GM21390 (cell line): ENCODE results near the gene CFDP1.

ENCODE experiments used
- ATAC-seq: cut with Tn5 transposase; IDR thresholded peaks from one replicate; pipeline ENCODE4 v1.9.1; 2021; ENCODE audit not compliant: unreplicated experiment

The CFDP1 gene

DNA sequence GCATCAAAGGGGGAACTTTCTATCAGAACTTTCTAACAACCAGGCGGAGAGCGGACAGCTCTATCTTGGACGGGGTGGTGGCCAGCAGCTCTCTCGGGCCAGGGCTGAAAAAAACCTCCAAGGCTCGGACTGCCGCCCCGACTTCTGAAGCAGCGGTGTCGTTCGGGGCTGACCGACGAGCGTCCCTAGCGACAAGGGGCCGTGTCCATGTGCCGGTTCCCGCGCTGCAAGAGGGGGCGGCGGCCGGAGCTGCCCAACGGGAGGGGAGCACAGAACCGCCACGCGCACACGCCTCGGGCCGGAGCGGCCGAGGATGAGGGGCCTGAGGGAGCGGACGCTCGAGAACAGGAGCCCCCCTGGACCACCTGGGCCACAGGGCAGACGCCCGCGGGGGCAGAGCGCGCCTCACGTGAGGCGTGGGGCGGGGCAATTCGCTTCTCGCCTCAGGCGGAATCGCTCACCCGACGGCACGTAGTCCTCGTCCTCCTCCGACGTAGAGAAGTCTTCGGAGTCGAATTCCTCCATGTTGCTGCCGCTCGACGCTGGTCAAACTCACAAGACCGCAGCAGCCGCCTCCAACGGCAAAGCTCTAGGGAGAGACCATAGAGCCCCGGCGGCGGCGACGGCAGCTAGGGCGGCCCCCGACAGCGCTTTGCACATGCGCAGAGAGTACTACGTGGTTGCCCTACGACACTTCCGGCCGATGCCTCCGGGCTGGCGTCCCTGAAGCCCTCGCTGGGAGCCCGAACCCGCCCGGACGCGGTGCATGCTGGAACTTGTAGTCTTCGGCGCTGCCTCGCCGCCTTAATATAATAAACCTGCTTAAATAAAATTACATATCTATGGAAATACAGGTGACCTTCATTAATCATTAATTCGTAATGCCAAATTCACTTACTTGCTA is at the start of gene CFDP1:
CFDP1 (minus strand) TSS at position 676 of the 904 bp plus-strand sequence; CDS start at position 525, 151 bp downstream.
- ATAC-seq = peak; percentile 93

GRCh38 chr16:75482434-75483205 is 49.3 kb upstream of the CFDP1 start:
- ATAC-seq = no peak

DNA sequence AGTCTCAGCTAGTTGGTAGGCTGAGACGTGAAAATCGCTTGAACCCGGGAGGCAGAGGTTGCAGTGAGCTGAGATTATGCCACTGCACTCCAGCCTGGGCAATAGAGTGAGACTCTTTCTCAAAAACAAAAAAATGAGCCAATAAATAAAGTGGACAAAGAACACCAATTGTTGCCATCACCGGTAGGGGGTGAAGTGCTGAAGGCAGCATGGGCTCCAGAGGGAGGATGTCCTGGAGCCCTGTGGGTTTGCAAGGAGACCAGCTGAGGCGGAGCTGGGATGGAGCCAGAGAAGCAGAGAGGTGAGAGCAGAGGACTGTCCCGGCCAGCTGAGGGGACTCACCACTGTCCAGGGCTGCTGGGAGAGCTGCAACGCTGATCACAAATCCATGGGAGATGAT is 48.2 kb upstream of the CFDP1 start:
- ATAC-seq = no peak

- ATAC-seq = no peak
Measured at GRCh38 chr16:75479421-75479990, 46.2 kb upstream of the CFDP1 start.

- no peak for ATAC-seq
Measured at GRCh38 chr16:75478480-75479345, 45.4 kb upstream of the CFDP1 start.

GRCh38 chr16:75477680-75478473 is 44.6 kb upstream of the CFDP1 start:
- no peak for ATAC-seq

GRCh38 chr16:75476817-75477216 is 43.5 kb upstream of the CFDP1 start:
- ATAC-seq = no peak

DNA sequence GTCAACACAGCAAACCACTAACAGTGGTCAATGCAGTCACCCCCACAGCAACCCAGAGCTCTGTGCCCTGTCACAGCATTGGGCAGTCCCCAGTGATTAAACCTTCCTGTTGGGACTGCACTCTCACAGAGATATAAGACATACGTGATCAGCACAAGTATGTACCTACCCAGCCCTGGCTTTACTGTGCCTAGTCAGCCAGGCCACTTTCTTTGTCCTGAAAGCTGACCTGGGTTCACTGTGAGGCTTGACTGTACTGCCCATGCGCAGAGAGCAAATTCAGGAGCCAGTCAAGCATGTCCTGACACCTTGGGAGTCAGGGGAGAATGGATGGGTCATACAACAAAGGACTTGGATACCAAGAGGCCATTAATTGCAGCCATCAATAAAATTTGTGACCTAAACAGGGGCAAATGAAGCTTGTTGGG is 42.1 kb upstream of the CFDP1 start:
- no peak for ATAC-seq

DNA sequence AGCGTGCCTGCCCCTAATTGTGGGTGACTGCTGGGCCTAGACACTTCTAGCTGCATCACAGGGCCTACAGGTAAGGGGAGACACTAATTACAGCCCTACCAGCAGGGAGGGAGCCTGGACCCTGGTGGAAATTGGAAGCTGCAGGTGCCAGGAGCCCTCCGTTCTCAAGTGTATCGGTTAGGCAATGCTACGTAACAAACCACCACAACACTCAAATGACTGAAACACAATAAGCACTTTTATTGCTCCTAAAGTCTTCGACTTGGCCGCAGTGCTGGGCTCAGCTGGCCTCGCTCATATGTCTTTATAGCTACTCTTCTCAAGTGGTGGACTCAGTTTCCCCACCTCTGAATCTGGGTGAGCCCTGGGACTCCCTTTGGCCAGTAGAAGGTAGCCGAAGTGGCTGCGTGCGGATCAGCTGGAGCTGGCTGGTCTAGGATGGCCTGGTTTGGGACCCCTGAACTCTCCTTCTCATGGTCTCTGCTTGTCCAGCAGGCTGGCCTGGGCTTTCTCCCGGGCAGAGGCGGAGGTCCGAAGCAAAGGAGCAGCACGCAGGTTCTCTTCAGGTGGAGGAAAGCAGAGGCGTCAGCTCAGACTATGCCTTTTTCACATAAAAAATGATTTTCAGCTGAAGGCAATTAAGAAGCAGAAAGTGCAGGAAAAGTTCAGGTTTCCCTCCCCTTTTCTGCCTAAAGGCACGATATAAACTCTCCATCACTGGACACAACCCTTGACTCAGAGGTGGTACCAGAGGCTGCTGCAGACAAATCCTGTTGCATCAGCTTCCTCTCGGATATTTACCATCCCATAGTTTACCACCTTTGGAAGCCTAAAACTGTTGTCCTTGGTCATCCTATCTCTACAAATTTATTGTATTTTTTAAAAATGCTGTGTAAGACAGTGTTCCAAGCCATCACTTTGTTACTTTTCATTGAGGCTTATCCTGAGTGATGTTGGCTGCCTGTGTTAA is 39.9 kb upstream of the CFDP1 start:
- no peak for ATAC-seq

- peak; percentile 90 for ATAC-seq
Measured at GRCh38 chr16:75471723-75472633, 38.7 kb upstream of the CFDP1 start.

DNA sequence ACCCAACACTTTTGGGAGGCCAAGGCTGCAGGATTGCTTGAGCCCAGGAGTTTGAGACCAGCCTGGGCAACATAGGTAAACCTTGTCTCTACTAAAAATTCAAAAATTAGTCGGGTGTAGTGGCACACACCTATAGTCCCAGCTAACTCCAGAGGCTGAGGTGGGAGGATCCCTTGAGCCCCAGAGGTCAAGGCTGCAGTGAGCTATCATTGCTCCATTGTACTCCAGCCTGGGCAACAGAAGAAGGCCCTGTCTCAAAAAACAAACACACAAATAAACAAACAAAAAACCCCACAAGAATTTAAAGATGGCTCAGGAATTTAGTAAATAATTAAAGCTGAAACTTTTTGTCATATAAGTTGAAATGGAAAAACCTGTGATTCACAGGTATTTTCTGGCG is 33.5 kb upstream of the CFDP1 start:
- no peak for ATAC-seq

GRCh38 chr16:75464122-75464918 is 31.0 kb upstream of the CFDP1 start, which contains the start of gene TMEM170A:
TSS of gene TMEM170A (minus strand) at chr16:75464689. CDS start at chr16:75464600, 89 bp downstream.
- ATAC-seq = peak; percentile 90

- peak; percentile 11 for ATAC-seq
Measured at GRCh38 chr16:75463389-75464121, 30.3 kb upstream of the CFDP1 start.

DNA sequence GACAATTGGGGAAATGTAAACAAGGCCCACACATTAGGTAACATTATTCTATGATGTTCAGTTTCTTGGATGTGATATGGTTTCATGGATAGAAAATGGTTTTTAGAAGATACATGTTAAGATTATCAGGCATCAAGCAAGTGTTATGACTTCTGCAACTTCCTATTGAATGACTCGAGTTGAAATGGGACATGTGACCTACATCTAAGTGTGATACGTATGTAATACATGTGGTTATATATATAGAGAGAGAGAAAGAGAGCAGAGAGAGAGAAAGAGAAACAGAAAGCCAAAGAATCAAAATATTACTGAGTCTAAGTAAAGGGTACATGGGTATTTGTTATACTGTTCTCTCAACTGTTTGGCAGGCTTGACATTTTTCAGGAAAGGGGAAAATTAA is 29.5 kb upstream of the CFDP1 start:
- ATAC-seq = peak; percentile 26

DNA sequence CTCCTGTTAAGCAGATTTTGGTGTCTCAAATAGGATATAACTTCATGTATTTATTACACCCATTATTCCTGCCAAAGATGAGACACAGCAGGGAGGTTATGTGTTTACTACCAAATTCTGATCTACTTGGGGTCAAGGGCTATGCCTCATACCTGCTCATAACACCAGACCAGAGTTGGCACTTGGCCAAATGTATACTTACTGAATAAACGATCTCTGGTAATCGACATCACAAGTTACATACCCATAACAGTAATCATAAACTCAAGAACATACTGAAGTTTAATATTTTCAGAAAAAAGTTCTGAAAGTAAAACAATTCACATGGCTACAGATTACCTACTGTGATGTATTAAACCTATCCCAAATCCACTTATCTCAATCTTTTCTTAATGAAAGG is 28.3 kb upstream of the CFDP1 start:
- ATAC-seq = no peak

DNA sequence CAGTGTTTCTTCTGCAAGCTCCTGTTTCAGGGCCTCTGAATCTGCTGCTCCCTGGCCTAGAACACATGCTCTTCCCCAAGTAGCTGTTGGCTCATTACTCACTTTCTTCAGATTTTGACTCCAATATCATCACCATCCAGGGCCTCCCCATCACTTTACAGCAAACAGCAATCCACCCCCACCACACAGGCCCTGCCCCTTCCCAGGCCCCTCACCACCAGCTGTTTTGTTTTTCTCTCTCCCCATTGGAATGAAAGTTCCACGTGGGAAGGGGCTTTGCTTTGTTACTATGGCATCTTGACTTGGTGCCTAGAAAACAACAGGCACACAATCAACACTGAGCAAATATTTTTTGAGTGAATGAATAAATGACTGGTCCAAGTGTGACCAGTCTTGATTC is 27.1 kb upstream of the CFDP1 start:
- ATAC-seq = no peak
